ENCODE measurements around the gene EIF4G2.

Gene EIF4G2

GRCh38 chr11:10751581-10751940 lies 57.2 kb downstream of the EIF4G2 start:
- peak overlapping the region; percentile 74 to 95 (median 83) for H3K4me3 ChIP-seq
- peak overlapping the region; percentile 78 to 91 (median 86) for H3K27ac ChIP-seq
- H3K9me3 ChIP-seq (replicated peaks in 1 of 11): no peaks in the 10 kb centered on the region
- H4K20me1 ChIP-seq: peaks cover 0 to 13% (median 6%) of the 10 kb centered on the region in 11 experiments; a peak in 7 of 22 replicates
- peaks cover 19 to 52% (median 41%) of the 10 kb centered on the region in 10 experiments for H3K4me1 ChIP-seq
- peaks cover 27 to 41% (median 38%) of the 10 kb centered on the region in 11 experiments for H3K36me3 ChIP-seq
- no peak for TF ChIP-seq Cebpa-rat (IDR thresholded peaks at IDR 0.05)
- peak overlapping the region; percentile 74 to 94 (median 87) for H3K4me2 ChIP-seq
- no peaks in the 10 kb centered on the region for H3K27me3 ChIP-seq
- peak overlapping the region; percentile 80 to 91 (median 86) for H3K9ac ChIP-seq

DNA sequence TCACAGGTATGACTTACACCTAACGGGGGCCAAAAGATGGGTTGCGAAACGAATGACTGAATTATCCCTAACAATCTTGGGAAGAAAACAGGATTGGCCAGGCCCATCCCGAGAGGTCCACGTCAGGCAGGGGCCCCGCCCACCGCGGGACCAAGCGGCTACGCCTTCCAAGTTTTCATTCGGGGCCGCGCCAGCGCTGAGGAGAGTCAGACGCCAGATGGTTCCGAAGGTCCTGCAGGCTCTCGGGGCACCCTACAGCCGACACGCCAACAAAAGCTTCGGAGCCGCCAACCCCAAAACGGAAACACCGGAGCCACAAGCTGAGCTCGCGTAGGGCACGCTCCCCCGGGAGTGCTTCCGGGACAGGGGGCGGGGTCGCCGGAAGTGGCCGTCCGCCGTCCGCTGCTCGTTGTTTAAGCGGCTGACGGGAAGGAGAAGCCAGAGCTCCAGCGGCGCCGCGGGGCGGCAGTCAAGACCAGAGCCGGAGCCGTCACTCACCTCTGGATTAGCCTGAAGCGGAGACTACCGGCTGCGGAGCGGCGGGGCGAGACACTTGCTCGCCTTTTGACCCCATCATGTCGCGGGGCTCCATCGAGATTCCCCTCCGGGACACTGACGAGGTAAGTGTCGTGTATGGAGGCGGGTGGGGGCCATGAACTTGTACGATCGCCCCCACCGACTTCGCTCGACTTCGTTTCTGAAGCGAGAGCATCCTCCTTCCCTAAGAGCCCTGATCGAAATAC lies 57.7 kb downstream of the EIF4G2 start, which contains the start of gene CTR9:
Gene CTR9, plus strand, starts transcription at position 409 of the 743 bp plus-strand sequence. Its CDS starts 167 bp downstream, at position 576.
- Histone ChIP-seq H3K4me2 (peak within 1 kb of the TSS; percentile 74 to 94 (median 87)), H3K4me1 (peaks cover 19 to 52% (median 41%) of the 10 kb centered on the region in 10 experiments), H3K9ac (peak within 1 kb of the TSS; percentile 80 to 91 (median 86)), H3K36me3 (peaks cover 21 to 35% (median 32%) of the 10 kb centered on the region in 11 experiments), H3K27me3 (no peaks in the 10 kb centered on the region), H3K9me3 (replicated peaks in 1 of 11) (no peaks in the 10 kb centered on the region), H3K4me3 (peak within 1 kb of the TSS; percentile 74 to 95 (median 83)), H3K27ac (peak within 1 kb of the TSS; percentile 78 to 91 (median 86)), H4K20me1 (peaks cover 0 to 13% (median 6%) of the 10 kb centered on the region in 11 experiments; a peak in 7 of 22 replicates)
- TF ChIP-seq Cebpa-rat (IDR thresholded peaks at IDR 0.05): no peak

DNA sequence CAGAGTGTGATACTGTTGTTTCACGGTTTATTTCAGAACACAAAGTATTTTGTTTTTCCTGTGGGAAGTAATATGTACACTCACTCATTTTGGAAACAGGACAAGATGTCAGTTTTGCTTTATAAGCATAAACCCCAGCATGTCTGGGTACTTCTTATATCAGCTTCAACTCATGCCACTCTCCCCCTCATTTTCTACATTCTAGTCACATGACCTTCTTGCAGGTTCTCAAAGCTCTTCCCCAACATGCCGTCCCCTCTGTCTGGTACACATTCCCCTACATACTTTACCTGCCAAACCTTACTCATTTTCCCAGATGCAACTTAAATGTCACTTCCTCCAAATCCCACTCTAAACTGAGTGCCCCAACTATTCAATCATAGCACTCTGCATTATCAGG lies 59.2 kb downstream of the EIF4G2 start:
- Histone ChIP-seq H3K4me2 (peak overlapping the region in 7 of 11 experiments; percentile 19 to 71 (median 55); a peak in 9 of 22 replicates), H3K27me3 (no peaks in the 10 kb centered on the region), H3K9me3 (replicated peaks in 1 of 11) (no peaks in the 10 kb centered on the region), H4K20me1 (peaks cover 0 to 13% (median 6%) of the 10 kb centered on the region in 11 experiments; a peak in 7 of 22 replicates), H3K9ac (no peak overlapping the region), H3K27ac (peak overlapping the region in 8 of 11 experiments; percentile 25 to 87 (median 68); a peak in 14 of 22 replicates), H3K36me3 (peaks cover 6 to 20% (median 17%) of the 10 kb centered on the region in 11 experiments; a peak in 19 of 22 replicates), H3K4me3 (no peak overlapping the region), H3K4me1 (peaks cover 19 to 52% (median 41%) of the 10 kb centered on the region in 10 experiments)
- TF ChIP-seq Cebpa-rat (IDR thresholded peaks at IDR 0.05): no peak

- TF ChIP-seq Cebpa-rat (IDR thresholded peaks at IDR 0.05): no peak
- Histone ChIP-seq H3K9ac (peak overlapping the region in 6 of 11 experiments; percentile 20 to 62 (median 39); a peak in 8 of 22 replicates), H3K4me3 (no peak overlapping the region), H3K36me3 (peaks cover 0 to 3% (median under 1%) of the 10 kb centered on the region in 11 experiments; a peak in 9 of 22 replicates), H4K20me1 (peaks cover 0 to 12% (median 6%) of the 10 kb centered on the region in 11 experiments; a peak in 7 of 22 replicates), H3K9me3 (replicated peaks in 1 of 11) (no peaks in the 10 kb centered on the region), H3K27ac (peak overlapping the region in 10 of 11 experiments; percentile 16 to 87 (median 71); a peak in 19 of 22 replicates), H3K4me1 (peaks cover 32 to 57% (median 46%) of the 10 kb centered on the region in 10 experiments), H3K4me2 (peak overlapping the region in 10 of 11 experiments; percentile 9 to 71 (median 44); a peak in 16 of 22 replicates), H3K27me3 (no peaks in the 10 kb centered on the region)
Observed at GRCh38 chr11:10747733-10748132, 61.0 kb downstream of the EIF4G2 start.
